GM12878 (cell line): Measurements from ENCODE around the gene TMEM126A. TPM values are rescaled to one million over a fixed set of nuclear protein-coding genes. Genes with fewer than 3 reads are reported as not detected.

Source experiments
- ATF3 ChIP-seq: IDR thresholded peaks from 2 replicates; pipeline ENCODE4 v1.6.1; 2011; ENCODE audit warnings: low read depth, mild to moderate bottlenecking, low read length, moderate library complexity, borderline replicate concordance; ENCODE audit errors: extremely low read depth
- CHD2 ChIP-seq: IDR thresholded peaks from 2 replicates; pipeline ENCODE4 v1.6.1; 2011; ENCODE audit warnings: low read depth, low read length, improper control_type of control experiment, borderline replicate concordance
- EED ChIP-seq: sonication (generic); IDR thresholded peaks from 2 replicates; pipeline ENCODE4 v1.6.1; 2016; ENCODE audit warnings: antibody characterized with exemption, low read depth
- EGR1 ChIP-seq, 2 experiments: IDR thresholded peaks; 1 replicate in 1 of 2; 2 replicates in 1 of 2; pipeline ENCODE4 v1.6.1; 2011 to 2012; ENCODE audit warnings: low read depth in 2 of 2, low read length in 2 of 2, borderline replicate concordance in 1 of 2, mild to moderate bottlenecking in 1 of 2, moderate library complexity in 1 of 2
- HDAC2 ChIP-seq: fragments of 200-600 bp; sonication (generic); IDR thresholded peaks from 2 replicates; pipeline ENCODE4 v1.6.1; 2017
- HDAC6 ChIP-seq: fragments of 200-600 bp; sonication (generic); IDR thresholded peaks from one replicate; pipeline ENCODE4 v1.8.0; 2017; ENCODE audit warnings: antibody characterized with exemption; ENCODE audit not compliant: unreplicated experiment
- MAX ChIP-seq: IDR thresholded peaks from 2 replicates; pipeline ENCODE4 v1.6.1; 2012; ENCODE audit warnings: low read depth, low read length, improper control_type of control experiment
- NFYA ChIP-seq: IDR thresholded peaks from 2 replicates; pipeline ENCODE4 v1.6.1; 2011; ENCODE audit warnings: low read depth, mild to moderate bottlenecking, low read length, improper control_type of control experiment, borderline replicate concordance
- POLR2AphosphoS2 ChIP-seq: IDR thresholded peaks from 2 replicates; pipeline ENCODE4 v1.6.1; 2011; ENCODE audit warnings: low read depth, mild to moderate bottlenecking, low read length, improper control_type of control experiment, moderate library complexity
- POLR2AphosphoS5 ChIP-seq: IDR thresholded peaks from 2 replicates; pipeline ENCODE4 v1.6.1; 2011; ENCODE audit warnings: mild to moderate bottlenecking, low read length, inconsistent platforms
- RAD51 ChIP-seq: fragments of 450-650 bp; IDR thresholded peaks from 2 replicates; pipeline ENCODE4 v1.6.1; 2016; ENCODE audit warnings: moderate library complexity, mild to moderate bottlenecking, inconsistent platforms
- RELB ChIP-seq: fragments of 450-650 bp; IDR thresholded peaks from 2 replicates; pipeline ENCODE4 v1.6.1; 2017; ENCODE audit warnings: low read depth, mild to moderate bottlenecking, moderate library complexity
- RFX5 ChIP-seq: IDR thresholded peaks from 2 replicates; pipeline ENCODE4 v1.6.1; 2011; ENCODE audit warnings: low read depth, low read length, improper control_type of control experiment
- SUPT20H ChIP-seq: IDR thresholded peaks from 2 replicates; pipeline ENCODE4 v1.6.1; 2011; ENCODE audit warnings: low read depth, mild to moderate bottlenecking, low read length, moderate library complexity, borderline replicate concordance; ENCODE audit not compliant: control insufficient read depth
- TARDBP ChIP-seq: IDR thresholded peaks from 2 replicates; pipeline ENCODE4 v1.6.1; 2016; ENCODE audit warnings: borderline replicate concordance
- ZBTB40 ChIP-seq: fragments of 450-650 bp; IDR thresholded peaks from 2 replicates; pipeline ENCODE4 v1.6.1; 2016; ENCODE audit warnings: mild to moderate bottlenecking, moderate library complexity, borderline replicate concordance
- ZNF592 ChIP-seq: fragments of 450-650 bp; IDR thresholded peaks from 2 replicates; pipeline ENCODE4 v1.6.1; 2017; ENCODE audit warnings: mild to moderate bottlenecking, moderate library complexity
- polyA plus RNA-seq, 11 experiments: library from polyadenylated mRNA; depleted of rRNA in 4 of 11; unstranded in 6 of 11; stranded (reverse) in 5 of 11; fragments of >200 nt; fragmentation: Nextera tagmentation in 4 of 11; fragmentation: Illumina TruSeq in 1 of 11; extraction: Ambion mirVana in 4 of 11; extraction: Trizol in 1 of 11; gene quantifications; 1 replicate in 1 of 11; 2 replicates in 10 of 11; pipeline versions ENCODE4 v1.2.1 to v1.2.3, GENCODE V29; 2011 to 2016; ENCODE audit warnings: inconsistent platforms in 2 of 11, missing spikeins in 2 of 11, low read depth in 1 of 11
- total RNA-seq, 4 experiments: library from RNA; depleted of rRNA in 3 of 4; stranded (reverse); fragments of >200 nt in 3 of 4; fragmentation: Illumina TruSeq in 1 of 4; extraction: Trizol in 1 of 4; gene quantifications; 2 replicates each; pipeline versions ENCODE4 v1.2.1 to v1.2.3, GENCODE V29; 2013 to 2021

The TMEM126A gene
- total and polyA plus RNA-seq, 10 of the 15 experiments (the other 5 are each of a cell fraction or from before 2014, with no cell fraction given), result 38.6 to 208 (median 71.7) TPM

GRCh38 chr11:85627998-85628770 lies 19.6 kb upstream of the TMEM126A start, which contains the start of gene TMEM126B (continued):
- TF ChIP-seq ZNF592, result no peak
- no peak for TF ChIP-seq HDAC6
- TF ChIP-seq RELB, result peak; percentile 97
- 0 out of 2 replicates have a peak, but pooled peaks have one; percentile 32 for TF ChIP-seq TARDBP
- TF ChIP-seq RFX5, result peak; percentile 57; the same call in 1 of the 2 replicates
- TF ChIP-seq RAD51, result peak; percentile 93
- TF ChIP-seq SUPT20H, result no peak
- peak; percentile 92 for TF ChIP-seq POLR2AphosphoS5
- 0 out of 2 replicates have a peak, but pooled peaks have one; percentile 8 for TF ChIP-seq EED
- TF ChIP-seq HDAC2, result peak; percentile 76; the same call in 1 of the 2 replicates
- TF ChIP-seq MAX, result peak; percentile 85; the same call in 1 of the 2 replicates
- TF ChIP-seq NFYA, result no peak
- 0 out of 2 replicates have a peak, but pooled peaks have one; percentile 49 for TF ChIP-seq CHD2
- peak in 1 of 2 experiments; percentile 55; a peak in 2 of 3 replicates for TF ChIP-seq EGR1 (IDR thresholded peaks at IDR 0.05; ENCODE audit: borderline replicate concordance in 1 of 2, low read depth in 2 of 2, low read length in 2 of 2)
- TF ChIP-seq ATF3, result peak; percentile 71; the same call in 1 of the 2 replicates
- 0 out of 2 replicates have a peak, but pooled peaks have one; percentile 19 for TF ChIP-seq ZBTB40
- peak; percentile 77 for TF ChIP-seq POLR2AphosphoS2
